ENCODE measurements around the gene GRIK3.
A peak's percentile ranks its signal among the peaks of the same experiment; 100 is the strongest.

The GRIK3 gene

DNA sequence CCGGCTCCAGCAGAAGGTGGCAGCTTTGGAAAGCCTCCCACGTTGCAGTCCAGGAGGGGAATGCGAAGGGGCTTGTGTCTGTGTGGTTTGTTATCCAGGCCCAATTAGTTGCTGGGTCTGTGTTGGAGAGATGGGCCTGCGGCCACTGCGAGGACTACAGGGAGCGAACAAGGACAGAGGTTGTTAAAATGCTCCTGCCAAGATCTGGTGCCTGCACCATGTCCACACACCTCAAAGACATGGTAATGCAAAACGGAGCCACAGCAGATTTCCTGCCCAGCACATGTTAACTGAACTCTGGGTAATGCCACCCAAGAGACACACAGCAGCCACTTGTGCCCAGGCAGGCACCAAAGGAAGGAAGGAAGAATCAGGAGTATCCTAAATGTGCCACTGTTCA lies 18.6 kb downstream of the GRIK3 start:
- no peak for DNase-seq (ENCODE audit: low spot score)

DNA sequence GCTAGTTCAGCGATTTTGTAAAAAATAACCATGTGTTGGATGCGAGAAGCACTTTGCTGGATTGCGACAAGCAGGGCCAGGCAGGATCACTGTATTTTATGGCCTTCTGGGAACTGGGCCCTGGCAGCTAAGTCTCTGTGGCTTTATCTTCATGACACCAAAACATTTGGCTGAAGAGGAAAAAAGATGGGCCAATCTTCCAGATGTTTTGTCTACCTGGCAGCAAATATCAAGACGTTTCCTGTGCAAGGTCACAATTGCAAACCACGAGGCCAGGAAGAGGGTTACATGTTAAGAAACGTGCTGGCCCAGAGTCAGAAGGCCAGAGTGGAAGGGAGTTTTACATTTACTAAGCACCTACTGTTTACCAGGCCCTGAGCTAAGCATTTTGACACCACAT lies 22.1 kb downstream of the GRIK3 start:
- DNase-seq (ENCODE audit: low spot score), result no peak

DNA sequence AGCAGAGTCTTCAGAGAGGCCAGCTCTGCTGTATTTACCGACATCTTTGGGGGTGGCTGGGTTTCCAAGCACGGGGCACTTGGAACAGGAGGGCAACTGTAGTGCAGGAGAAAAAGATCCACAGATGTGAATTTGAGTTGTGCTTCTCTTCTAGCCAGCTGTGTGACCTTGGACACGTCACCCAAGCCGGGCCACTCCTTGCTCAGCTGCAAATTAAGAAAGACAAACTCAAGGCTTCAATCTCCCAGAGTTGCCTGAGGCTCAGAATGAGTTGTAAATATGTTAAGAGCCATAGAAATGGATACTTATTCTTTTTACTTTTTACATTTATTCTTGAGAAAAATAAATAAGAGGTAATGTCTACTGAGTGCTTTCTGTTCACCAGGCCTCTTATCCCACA lies 24.3 kb downstream of the GRIK3 start:
- DNase-seq (ENCODE audit: low spot score), result no peak

DNA sequence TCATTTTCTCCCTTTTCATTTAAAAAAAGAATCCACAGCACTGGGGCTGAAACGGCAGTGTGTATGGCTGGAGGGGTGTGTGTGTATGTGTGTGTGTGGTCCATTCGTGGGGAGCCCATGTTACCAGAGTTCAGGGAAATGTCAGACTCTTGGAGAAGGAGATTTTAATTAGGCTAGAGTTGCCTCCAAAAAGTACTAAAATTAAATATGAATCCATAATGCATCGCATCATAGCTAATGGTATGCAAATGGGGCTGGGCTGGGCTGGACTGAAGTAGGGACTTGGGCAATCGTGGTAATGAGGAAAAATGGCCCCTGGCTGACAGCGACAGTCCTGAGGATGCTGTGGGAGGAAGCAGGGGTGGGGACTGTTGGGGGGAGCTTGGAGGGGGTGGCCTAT lies 24.8 kb downstream of the GRIK3 start:
- DNase-seq (ENCODE audit: low spot score), result no peak

DNA sequence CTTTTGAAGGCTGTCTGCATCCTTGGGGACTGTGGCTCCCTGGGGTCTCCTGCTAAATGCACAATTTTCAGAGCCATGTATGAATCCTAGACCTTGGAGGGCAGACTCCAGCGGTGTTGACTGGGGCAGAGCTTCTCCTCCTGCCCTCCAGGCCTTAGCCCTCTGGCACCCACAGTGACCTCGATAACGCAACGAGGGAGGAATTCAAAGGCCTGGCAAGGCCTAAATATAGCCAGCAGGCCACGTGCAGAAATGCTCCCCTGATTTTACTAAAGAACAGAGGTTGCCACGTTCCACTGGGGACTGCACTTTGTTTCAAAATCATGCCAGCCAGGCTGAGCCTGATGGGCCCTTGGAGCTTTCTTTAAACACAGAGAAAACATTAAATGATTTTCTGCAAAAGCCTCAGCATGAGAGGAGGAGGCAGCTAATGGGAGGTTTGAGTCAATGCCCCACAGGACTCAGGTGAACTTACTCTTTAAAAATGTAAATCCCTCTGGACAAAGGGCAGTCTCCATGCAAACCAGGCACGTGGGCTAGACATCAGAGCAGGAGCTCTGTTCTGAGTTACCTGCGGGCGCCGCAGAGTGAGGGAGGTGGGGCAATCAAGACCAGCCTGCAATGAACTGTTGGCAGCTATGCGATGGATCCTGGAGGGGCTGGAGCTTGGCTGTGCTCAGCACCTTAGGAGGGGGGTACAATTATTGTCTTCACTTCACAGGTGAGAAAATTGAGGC lies 28.0 kb downstream of the GRIK3 start:
- DNase-seq (ENCODE audit: low spot score), result no peak

DNA sequence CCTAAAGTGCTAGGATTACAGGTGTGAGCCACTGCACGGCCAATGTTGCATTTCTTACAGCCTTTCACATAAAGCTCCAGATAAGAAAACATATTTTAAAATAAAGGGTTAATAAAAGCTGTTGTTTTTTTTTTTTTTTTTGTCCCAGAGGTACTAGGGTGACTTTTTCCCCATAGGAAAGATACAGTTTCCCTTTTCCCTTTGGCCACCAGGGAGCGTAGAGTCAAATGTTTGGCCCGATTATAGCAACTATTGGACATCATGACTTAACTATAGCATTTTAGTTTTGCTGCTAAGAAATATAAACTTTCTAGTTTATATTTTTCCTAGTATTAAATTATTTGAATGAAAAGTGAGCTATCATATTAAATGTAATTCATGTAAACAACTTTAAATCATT lies 31.4 kb downstream of the GRIK3 start:
- no peak for DNase-seq (ENCODE audit: low spot score)

DNA sequence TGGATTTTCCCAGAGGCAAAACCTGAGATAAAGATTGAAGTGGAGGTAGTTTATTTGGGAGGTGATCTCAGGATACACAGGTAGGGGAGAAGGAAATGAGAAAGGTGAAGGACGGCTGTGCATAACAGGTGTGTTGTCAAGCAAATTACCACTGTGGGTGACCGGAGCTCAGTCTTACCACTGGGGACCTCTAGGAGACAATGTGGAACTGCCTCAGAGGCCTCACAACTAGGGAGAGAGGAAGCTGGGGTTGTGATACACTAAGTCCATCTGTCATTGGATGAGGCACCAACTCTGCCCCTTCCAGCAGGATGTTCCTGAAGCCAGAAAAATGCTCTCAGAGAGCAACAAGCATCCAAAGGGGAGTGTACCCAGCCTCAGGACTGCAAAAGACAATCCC lies 32.6 kb downstream of the GRIK3 start:
- peak; percentile 22 for DNase-seq (ENCODE audit: low spot score)

DNA sequence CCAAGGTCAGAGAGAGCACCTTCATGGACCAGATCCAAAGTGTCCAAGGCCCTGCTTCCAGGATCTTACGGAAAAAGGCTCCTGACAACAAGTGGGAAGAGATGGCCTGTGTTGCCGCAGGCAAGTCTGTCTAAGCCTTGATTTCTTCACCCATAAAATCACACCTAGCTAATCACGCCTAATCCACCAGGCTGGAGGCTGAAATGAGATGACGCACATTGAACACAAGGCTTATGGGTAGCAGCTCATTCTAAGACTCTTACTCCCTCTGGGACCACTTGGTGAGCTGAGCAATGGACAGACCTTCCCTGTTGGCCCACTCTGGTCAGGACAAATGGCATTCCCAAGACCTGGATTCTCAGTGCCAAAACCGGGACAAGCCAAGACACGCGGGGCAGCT lies 38.2 kb downstream of the GRIK3 start:
- DNase-seq (ENCODE audit: low spot score), result no peak

DNA sequence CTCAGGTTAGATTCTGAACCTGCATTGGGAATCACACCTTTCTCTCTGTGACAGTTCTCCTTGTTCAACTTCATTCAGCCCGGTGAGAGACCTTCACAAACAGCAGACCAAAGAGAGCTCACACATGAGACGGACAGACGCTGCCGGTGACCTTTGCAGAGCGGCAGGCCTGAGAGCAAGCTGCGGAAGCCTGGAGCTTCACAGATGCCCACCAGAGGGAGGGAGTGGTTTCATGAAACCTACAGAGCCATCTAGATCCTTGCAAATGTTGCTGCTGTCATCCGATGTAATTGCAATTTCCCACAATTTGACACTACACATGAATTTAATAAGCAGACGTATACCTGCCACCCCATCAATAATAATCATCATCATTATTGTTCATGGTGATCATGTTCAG lies 39.4 kb downstream of the GRIK3 start:
- no peak for DNase-seq (ENCODE audit: low spot score)

DNA sequence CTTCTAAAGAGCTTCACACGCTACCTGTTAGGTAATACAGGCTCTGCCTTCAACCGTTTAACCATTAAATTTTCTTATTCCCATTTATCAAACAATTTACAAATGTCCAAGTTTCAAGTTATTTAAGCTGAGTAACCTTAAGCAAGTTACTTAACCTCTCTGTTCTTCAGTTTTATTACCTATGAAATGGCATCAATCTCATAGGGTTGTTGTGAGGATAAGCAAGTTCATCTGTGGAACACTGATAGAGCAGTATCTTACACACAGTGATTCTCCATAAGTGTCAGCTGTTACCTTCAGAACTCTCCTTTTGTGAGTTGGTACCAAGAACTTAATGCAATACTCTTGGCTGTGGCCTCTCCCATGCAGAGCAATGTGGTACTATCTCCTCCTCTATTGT lies 40.0 kb downstream of the GRIK3 start:
- DNase-seq (ENCODE audit: low spot score), result no peak

DNA sequence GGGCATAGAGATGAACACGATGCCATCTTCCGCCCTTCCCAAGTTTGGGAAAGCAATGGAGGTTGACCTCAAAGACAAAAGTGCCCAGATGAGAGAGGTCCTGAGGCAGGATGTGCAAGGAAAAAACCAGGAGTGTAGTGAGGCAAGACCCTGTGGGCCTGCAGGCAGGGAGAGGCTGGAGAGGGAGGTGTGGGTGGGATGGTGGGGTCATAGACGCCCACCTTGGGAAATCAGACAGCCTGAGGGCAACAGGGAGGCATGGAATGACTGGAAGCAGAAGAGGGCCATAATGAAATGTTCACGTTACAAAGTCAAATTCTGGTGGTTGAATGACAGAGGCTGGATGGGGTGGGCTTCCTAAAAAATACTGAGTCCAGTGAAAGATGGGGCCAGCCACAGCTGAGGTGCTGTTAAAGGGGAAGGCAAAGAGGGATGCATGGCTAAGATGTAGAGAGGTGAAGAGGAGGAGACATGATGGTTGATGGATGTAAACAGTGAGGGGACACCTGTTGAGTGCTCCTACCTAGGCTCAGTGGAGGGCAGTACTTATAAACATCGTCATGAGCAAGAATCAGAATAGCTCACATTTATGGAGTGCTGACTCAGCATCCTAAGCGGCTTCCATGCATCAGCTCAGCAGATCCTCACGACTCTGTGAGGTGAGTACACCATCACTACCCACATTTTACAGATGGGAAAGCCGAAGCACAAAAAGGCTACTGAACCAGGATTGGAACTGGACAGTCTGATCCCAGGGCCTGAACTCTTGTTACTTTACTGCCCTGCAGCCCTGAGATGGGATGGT lies 42.0 kb downstream of the GRIK3 start:
- DNase-seq (ENCODE audit: low spot score), result no peak

DNA sequence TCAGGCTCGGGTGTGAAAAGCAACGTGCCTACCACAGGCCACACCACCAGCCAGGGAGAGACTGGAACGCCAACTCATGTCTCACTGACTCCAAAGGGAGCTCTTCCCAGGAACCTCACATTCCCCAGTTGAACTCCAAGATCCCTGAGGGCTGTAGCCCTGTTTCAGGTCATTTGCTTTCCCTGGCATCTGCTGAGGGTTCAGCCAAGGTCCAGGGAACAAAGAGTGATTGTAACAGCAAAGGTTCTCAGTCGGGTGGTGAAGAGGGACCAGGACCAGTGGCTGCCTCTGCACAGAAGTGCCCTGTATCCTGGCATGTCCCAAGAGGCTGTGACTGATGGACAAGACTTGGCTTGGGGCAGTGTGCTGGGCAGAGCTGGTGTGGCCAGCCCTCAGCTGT lies 42.8 kb downstream of the GRIK3 start:
- no peak for DNase-seq (ENCODE audit: low spot score)

DNA sequence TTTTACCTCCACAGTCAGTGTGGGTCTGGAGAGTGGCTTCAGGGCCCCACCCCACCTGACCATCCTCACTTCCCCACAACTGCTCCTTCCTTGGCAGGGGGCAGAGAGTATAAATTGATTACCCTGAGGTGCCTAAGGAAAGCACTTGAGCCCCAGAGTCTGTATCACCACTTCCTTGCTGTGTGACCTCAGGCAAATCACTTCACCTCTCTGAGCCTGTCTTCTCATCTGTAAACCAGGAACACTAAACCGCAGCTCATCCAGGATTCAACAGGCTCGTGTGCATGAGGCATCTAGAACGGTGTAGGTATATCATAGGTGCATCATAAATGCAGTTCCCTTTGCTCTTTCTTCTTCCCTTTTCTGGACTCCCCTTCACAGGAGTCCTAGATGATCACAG lies 43.4 kb downstream of the GRIK3 start:
- DNase-seq (ENCODE audit: low spot score), result no peak

DNA sequence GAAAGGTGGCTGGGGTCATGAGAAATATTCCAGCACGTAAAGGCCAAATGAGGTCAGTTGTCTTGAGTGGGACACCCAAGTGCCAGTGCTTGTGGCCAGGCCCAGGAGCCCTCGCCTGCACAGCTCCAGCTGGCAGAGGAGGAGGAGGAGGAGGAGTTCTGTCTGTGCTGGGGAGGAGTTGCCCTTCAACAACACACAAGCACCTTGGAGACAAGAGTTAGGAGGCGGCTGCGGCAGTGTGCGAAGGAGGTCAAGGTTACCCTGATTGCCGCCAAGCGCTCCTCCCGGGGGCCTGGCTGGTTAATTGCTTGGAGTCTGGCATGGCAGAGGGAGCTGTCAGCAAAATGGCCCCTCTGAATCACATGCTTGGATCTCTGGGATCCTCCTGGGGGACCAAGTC lies 45.1 kb downstream of the GRIK3 start:
- DNase-seq (ENCODE audit: low spot score), result no peak

DNA sequence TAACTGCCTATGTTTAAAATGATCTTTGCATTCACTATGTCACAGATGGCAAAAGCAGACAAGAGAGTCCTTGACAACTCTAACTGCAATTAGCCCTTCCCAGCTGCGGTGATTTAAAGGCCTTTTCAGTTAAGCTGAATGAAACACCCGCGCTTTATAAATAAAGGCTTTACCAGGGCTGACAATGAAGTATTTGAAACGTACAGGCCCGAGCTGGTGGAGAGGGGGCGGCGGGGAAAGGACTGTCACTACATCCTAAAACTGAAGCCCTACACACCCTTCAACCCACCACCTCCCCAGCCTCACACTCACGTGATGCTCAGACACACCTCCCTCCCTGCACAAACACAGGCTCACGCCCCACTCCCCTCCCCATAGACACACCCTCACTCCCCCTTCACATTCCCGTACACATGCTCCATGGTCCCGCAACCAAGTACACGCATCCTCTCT lies 45.5 kb downstream of the GRIK3 start:
- no peak for DNase-seq (ENCODE audit: low spot score)

DNA sequence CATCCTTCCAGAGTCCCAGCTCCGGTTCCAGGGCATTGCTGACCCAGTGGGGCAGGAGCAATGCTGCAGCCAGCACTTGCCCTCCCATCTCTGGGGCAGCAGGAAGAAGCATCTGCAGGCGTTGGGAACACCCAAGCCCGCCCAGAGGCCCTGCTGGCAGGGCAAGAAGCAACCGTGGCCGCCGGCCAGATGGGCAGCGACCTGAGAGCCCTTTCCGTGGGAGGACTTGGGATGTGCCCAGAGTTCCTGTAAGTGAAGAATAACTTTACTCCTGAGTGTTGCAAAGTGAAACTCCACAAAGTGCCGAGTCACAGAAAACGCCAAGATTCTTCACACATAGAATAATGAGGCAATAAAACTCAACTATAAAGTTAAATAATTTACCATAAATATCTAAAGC lies 46.0 kb downstream of the GRIK3 start:
- no peak for DNase-seq (ENCODE audit: low spot score)

DNA sequence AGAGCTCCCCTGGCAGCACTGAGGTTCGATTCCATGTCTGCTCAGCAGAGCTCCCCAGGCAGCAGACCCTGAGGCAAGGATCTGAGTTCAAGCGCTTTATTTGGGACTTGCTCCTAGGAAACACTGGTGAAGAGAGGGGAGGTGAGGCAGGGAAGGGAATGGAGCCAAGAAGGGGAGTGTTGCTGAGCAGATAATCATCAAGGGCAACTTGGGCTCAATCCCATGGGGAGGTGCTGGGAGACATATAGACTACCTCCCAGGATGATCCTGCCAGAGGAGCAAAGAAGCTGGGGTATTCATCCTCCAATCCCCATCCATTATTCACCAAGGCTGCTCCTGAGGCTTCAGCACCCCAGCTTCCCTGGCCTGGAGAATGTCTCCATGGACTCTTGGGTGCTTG lies 47.0 kb downstream of the GRIK3 start:
- DNase-seq (ENCODE audit: low spot score), result no peak

DNA sequence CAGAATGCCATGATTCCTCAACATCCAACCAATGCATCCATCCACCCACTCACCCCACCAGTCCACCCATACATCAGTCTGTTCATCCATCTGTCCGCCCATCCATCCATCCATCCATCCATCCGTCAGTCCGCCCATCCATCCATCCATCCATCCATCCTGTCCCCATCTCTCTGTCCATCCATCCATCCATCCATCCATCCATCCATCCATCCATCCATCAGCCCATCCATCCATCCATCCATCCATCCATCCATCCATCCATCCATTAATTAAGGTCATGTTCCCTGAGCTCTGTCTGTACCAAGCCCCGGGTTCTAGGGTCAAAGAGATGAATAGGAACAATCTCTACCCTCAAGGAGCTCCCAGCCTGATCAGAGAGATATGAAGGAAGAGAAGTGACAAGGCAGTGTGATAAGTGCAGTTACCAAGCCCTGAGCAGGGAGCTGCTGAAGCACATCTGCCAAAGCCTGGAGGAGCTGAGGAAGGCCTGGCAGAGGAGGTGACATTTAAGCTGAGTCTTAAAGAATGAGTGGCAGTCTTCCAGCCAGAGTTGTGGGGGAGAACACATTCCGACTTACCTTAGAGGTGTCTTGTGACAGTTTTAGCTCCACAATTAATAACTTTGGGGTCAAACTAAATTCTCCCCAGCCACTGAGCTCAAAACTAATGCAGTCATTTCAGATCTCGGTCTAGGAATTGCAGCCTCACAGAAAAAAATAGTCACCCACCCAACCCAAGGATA lies 47.9 kb downstream of the GRIK3 start:
- DNase-seq (ENCODE audit: low spot score), result no peak

DNA sequence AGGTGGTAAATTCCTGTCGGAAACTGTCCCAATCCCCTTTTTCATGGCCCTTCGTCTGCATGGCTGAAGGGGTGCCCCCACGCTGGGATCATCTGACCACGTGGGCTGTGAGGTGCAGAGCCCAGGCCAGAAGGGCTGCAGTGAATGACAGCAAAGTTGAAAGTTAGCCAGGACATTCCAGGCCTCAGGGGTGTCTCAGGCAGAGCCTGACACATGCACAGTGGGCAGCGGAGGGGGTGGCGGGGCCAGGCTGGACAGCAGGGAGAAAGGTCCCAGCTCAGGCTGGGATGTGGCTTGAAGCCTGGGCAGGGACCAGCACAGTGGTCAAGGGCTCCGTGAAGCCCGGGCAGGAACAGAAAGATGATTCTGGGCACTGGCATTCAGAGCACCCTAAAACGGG lies 49.6 kb downstream of the GRIK3 start:
- no peak for DNase-seq (ENCODE audit: low spot score)

DNA sequence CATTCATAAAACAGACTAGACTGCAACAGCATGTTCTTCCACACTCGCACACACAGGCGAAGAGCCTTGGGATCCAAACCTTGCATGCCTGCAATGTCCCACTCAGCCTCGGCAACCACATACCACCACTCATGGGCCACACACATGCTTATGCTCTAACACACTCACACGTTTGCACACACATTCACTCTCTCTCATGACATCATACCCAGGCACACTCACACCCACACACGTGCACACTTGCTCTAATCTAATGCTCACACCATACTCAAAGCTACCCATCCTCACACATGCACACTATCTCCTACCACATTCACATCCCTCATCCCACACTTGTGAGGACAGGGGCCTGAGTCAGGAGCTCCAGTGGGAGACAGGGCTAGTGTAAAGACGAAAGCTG lies 50.3 kb downstream of the GRIK3 start:
- DNase-seq (ENCODE audit: low spot score), result no peak

DNA sequence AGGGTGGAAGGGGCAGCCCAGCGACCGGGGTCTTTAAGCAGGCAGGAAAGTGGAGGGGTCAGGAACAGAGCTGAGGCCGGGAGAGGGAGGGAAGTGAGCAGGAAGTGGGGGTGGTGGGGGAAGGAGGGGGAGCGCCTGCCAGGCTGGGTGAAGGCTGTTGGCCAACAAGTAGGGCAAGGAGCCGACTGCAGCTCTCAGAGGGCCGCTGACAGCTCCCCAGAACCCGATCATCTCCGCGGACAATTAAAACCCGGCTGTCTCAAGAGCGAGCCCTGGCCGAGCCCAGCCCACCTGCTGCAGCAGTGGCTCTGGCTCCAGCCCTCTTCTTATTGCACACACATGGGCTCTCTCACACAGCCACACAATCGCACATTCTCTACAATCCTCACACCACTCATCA lies 51.6 kb downstream of the GRIK3 start:
- DNase-seq (ENCODE audit: low spot score), result no peak

DNA sequence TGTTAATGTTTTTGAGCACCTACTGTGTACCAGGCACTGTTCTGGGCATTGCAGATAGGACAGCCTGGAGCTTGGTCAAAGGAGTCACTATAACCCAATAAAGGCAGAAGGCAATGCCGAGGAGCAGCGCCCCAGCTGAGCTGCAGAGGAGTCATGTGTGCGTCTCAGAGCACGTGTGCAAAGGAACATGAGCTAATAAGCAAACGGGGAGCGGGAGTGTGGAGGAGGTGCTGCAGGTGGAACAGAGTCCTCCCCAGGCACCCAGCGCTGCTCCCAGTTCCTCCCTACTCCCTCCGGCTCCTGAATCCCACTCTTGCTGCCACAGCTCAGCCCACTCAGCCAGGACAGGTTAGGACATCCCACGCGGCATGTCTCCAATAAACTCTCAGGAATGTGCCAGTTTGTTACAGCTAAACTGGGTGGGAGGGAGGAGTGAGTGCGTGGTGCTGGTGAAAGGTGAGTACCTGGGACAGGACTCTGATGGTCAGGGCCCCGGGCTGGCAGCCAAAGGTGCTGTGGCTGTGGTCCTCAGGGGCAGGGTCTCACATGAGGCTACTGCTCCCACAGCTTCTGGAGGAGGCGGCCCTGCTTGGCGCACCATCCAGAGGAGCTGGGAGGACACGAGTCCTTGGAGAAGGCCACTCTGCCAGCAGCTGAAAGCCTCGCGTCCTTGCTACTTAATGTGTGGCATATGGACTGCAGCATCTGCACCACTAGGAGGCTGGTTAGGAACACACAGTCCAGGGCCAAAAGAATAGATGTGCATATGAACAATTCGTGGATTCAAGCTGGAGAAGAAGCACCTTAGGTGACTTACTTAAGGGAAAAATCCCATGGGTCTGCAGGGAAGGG lies 52.3 kb downstream of the GRIK3 start:
- DNase-seq (ENCODE audit: low spot score), result no peak
